NCI-H446 treated with DMSO at 0.1 percent for 48 hours (cell line): ENCODE results near the gene TMA7B.

Experiments
- DNase-seq: peaks from one replicate; lab custom pipeline; 2025; lab: John Stamatoyannopoulos, UW

The TMA7B gene

DNA sequence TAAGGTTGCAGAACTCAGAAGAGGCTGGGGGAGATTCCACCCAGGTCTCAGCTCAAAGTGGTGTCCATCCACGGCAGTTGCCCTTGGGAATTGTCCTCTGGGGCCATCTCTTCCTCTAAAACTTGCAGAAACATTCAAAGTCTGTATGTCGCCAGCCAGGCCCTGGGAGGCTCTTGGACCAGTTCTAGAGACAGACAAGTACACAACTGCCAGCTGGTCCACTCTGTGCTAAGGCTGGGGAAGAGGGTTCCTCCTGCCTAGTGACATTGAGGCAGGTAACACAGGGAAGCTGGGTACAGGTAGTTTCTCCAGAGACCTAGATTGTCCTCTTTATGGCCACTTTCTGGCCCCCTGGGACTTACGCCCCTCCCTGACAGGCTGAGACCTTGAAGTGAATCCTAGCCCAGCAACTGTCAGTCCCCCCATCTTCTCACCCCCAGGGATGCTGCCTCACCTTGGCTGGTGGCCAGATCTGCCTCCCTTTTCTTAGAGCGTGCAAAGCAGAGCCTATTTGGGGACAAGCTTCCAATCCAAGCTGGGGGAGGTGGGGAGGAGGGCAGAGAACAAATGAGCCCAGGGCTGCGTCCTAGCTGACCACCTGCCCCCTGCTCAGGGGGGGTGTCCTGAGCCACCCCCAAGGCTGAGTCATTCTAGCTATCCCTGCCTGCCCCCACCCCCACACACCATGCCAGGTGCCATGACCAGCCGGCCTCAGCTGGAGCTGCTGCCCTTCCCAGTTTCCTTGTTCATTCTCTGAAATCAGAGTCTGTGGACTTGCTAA, 42.9 kb downstream of the TMA7B start:
- DNase-seq = peak; percentile 66

DNA sequence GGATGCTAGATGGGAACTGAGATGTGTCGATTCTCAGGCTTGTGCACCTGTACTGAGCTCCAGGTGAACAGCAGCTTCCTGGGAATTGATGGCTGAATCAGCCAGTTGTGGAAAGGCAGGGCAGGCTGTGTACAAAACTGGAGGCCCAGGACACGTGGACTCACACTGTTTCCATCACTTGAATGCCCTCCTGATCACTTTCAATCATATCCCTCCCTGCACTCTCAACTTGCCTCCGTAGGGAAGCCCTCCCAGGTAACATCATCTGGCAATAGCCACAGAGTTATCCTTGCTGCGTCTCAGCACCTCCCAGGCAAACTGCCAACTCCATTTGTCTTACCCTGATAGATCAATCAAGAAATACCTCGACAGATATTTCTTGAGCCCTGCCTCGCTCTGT, 44.6 kb downstream of the TMA7B start:
- no peak for DNase-seq

DNA sequence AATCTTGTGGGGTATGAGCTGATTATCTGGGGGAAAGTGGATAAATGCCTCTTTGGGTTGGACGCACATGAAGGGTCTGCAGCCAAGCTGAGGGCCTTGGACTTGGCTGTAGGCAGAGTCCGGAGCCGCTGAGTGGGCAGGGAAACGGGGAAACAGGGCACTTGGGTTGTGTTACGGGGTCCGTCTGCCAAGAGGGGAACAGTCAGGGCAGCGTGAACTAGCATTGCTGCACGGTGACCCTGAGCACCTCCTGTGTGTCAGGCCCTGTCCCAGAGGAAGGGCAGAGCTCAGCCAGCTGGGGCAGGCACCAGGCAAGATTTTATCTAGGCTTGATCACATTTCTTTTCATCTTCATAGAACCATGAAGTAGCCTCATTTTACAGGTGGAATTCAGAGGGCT, 46.4 kb downstream of the TMA7B start:
- DNase-seq = no peak

DNA sequence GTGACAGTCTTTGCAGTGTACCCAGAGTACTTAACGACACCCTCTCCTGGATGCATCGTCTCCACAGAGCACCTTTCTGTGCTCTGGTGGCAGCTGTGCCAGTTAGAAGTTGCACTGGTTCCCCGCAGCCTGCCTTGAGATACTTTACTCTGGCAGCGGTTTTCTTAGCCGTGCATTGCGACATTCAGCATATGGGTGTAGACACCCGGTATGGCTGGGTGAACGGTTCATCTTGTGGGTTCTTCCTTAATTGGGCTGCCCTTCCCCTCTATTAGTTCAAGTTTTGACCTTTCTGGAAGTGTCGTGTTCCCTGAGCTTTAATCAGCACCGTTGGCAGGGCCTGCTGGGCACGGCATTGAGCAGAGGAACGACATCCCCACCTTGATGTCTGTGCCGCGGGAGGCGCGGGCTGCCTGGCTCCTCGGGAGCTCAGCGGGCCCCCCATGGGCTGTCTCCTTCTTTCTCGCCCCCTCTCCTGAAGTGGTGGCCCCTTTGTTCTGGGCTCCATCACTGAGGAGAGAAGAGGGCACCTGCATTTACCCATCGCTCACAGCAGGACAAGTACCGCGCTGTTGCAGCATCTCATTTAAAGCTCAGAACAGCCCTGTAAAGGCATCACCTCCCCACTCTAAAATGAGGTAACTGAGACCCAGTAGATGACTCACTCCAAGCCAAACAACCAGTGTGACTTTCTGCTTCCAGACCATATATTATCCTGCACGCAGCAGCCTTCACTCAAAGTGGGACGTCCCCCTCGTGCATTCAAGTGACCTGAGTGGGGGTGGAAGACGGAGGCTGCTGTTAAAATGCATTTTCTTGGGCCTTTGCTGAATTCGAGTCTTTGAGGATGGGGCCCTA, 47.9 kb downstream of the TMA7B start:
- DNase-seq = no peak

DNA sequence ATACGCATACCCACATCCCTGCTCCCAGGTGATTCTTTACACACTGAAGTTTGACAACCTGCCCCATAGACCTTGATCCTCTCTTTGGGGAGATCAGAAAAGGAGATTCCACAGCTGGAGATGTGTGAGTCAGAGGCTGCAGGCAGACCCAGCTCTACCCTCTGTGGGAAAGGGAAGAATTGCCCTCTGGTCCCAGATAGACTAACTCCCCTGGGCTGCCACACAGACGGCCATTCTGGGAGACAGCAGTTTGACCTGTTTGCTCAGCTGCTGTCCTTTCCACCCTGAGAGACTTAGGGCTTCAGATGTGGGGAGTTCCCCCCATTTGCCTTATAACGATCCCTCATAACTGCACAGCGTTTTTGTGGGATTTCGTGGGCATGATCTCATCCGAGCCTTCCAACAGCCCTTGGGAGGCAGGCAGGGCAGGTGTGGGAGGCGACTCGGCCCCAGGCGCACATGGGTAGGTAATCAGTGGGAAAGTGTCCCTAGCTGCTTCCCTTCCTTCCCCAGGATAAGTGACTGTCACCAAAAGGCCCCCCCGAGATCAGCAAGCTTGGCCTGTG, 48.6 kb downstream of the TMA7B start:
- no peak for DNase-seq

DNA sequence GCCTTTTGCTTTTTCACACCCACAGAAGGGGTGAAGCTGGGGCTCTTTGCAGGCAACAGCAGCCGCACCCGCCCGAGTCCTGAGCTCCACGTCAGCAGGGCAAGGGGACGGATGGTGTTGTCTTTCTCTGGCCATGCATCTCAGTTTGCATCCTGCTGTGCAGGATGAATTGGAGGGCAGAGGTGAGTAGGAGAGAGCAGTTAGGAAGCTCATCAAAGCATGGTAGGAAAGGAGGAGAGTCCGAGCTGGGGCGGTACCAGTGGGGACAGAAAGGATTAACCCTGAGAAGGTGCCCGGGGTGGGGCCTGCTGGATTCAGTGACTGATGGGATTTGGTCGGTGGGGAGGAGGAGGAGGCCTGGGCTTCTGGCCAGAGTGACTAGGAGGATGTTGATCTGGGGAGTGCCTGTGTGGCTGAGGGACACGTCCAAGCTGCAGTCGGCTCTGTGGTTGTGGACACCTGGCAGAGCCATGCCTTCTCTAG, 49.1 kb downstream of the TMA7B start:
- DNase-seq = no peak

DNA sequence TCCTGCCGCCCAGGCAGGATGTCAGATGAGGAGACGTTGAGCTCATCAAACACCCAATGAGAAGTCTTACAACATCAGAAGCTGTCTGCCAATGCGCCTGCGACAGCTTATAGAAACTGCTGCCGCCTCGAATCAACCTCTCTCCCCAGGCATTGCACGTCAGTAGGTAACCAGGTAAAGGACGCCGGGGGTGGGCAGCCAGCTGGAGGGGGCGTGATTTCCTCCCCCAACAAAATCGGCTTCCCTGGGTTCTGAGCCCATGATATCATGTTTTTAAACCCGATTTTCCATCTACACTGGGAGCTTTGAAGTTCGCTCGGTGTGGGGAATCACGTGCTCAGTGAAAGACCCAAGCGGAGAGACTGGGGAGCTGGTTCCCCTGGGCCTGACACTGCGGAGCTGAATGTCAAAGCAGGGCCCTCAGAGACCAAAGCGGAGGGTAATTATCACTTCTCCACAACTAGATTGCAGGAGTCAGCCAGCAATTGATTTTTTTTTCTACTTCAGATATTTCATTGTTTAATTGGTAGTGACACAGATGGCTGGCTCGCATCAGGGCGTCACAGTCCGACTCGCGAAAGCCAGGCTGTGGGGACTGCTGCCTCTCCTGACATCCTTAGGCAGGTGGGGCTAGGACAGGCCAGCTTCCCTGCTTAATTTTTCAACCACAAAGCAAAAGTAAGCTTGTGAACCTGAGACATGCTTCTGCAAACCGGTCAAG, 49.9 kb downstream of the TMA7B start:
- DNase-seq = no peak

DNA sequence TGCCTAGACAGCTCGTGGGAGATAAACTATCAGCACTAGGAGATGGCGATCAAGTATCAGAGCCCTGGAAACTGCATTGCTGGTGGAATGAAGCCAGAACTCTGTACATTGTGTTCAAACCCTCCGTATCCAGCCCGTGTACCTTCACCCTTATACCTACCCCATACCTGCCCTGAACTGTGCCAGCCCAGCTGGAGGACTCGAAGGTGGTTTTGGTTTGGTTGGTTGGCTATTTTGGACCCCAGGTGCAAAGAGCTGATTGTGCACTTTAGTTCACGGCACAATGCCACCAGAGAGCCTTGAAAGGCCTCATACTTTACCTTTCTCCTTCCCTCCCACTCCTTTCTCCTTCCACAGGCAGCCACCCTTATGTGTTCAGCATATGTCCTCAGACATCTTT, 50.5 kb downstream of the TMA7B start:
- DNase-seq = no peak
